HG03439 (cell line): ENCODE results near the gene DGKD.

Experiments used
- ATAC-seq: cut with Tn5 transposase; IDR thresholded peaks from one replicate; pipeline ENCODE4 v1.9.1; 2021; ENCODE audit warnings: mild to moderate bottlenecking, moderate library complexity; ENCODE audit not compliant: unreplicated experiment

DGKD gene

DNA sequence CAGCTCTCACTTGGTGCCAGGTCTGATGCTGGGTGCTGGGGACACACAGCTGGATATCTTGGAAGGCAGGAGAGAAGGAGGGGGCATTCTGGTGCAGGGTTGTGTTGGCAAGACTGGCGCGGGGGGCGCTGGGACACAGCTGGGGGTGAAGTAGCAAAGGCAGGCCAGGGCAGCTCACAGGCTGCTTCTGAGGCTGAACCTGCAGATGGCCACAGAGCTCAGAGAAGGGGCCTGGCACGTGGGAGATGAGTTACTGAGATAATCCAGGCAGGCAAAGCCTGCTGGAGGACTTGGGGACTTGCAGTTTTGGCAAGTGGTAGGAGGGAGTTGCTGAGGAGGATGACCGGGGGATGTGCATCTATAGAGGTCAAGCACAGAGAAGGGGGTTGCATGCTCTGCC, 16.2 kb upstream of the DGKD start:
- no peak for ATAC-seq

DNA sequence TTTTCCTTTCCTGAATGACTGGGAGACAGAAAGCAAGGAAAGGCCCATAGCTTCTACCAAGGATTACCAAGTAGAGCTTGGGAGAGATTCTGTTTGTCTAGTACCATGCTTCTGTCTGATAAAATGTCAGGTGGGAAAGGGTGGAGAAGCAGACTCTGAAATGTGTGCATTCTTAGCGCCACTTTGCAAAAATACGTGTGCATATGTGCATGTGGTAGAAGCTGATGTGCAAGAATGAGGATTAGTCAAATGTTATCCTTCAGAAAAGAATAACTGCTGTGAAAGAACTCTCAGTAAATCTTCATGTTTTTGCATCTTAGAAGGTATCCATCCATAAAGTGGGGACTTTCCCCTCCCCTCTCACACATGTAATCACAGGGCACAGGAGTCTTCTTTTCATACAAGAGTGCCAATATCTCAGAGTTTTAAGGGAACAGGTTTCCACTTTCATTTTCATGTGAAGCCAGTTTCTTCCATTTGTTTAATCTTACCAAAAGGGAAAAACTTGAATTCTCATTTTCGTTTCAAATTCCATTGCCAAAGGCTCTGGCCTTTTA, 15.4 kb upstream of the DGKD start:
- no peak for ATAC-seq

DNA sequence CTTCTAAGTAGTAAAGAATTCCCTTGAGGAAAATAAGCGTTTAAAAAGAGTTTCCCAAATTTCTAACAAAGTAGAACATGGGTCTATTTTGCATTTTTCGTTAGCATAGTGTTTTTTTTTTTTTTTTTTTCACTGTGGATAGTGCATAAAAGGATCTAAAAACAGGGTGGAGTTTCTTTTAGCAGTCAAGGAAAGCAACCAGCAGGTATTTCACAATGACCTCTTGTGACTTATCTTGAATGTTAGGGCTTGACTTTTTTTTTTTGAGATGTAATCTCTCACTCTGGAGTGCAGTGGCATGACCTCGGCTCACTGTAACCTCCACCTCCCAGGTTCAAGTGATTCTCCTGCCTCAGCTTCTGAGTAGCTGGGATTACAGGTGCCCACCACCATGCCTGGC, 14.9 kb upstream of the DGKD start:
- no peak for ATAC-seq

DNA sequence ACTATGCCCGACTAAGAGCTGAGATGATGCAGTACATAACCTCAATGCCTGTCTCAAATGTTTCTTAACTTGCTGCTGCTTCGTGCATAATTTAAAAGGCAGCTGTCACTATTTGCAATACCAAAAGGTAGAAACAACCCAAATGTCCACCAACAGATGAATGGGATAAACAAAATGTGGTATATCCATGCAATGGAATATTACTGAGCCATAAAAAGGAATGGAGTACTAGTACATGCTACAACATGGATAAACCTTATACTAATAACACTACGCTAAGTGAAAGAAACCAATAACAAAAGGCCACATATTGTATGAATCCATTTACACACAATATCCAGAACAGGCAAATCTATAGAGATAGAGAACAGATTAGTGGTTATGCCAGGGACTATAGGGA, 13.0 kb upstream of the DGKD start:
- ATAC-seq, result no peak

DNA sequence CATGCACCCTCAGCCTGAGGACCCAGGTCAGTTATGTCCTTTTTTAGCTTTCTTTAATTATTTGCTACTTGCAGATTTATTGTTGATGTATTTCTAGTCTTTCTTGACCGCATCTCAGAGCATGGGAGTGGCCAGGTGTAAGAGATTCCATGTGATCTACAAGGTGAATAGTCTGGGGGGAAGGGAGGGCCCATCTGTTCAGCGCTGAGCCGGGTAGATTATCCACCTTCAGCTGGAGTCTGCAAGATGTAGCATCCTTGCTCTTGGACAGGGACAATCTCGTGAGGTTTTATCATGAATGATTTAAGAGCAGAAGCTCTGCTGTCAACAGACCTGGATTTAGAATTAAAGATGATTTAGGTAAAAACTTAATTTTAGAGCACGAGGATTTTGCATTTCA, 12.0 kb upstream of the DGKD start:
- no peak for ATAC-seq

DNA sequence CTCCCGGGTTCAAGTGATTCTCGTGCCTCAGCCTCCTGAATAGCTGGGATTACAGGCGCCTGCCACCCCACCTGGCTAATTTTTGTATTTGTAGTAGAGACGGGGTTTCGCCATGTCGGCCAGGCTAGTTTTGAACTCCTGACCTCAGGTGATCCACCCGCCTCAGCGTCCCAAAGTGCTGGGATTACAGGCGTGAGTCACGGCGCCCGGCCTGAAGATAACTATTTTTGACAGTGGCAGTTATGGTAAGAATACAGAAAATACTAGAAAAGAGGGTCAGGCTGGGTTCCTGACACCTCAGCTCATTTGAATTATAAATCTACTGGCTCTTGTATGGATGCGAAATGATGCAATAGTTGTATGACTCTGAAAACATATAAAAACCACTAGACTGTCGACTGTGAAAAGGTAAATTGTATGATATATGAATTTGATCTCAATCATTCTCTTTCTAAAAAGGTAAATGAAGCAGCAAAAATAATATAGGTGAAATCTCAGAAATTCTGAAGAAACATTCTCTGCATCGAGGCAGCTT, 11.1 kb upstream of the DGKD start:
- no peak for ATAC-seq

DNA sequence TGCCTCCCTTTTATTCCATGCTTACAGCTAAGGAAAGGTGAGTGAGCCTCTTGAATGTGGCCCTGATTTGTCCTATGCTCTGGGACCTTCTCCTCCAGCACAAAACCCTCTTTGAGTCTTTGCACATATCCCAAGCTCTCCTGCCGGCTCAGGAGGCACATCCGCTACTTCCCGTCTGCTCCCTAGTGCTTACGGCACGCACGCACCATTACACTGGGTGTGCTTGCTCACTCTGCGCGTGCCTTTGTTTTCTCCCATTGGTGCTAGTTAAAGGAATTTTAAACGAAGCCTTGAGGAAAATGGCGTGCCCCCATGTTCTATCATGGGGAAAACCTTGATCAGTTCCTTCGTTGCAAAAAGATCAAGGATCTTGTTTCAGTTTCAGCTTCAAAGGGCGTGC, 7.9 kb upstream of the DGKD start:
- ATAC-seq, result no peak

DNA sequence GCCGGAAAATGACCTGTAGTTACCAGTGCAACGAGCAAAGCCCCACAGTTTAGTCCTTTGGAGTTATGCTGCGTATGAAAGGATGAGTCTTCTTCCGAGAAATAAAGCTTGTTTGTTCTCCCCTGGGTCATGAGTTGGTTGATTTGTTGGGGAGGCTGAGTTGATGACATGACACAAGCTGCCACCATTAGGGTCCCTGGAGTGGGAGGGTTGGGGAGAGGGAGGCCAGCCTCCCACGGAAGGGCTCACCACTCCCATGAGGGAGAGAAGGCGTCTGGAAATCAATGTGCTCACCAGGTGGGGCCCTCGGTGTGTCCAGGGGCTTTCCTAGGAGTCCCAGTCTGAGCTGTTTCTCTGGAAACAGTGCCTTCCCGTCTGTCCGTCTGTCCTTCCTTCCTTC, 7.4 kb upstream of the DGKD start:
- no peak for ATAC-seq

DNA sequence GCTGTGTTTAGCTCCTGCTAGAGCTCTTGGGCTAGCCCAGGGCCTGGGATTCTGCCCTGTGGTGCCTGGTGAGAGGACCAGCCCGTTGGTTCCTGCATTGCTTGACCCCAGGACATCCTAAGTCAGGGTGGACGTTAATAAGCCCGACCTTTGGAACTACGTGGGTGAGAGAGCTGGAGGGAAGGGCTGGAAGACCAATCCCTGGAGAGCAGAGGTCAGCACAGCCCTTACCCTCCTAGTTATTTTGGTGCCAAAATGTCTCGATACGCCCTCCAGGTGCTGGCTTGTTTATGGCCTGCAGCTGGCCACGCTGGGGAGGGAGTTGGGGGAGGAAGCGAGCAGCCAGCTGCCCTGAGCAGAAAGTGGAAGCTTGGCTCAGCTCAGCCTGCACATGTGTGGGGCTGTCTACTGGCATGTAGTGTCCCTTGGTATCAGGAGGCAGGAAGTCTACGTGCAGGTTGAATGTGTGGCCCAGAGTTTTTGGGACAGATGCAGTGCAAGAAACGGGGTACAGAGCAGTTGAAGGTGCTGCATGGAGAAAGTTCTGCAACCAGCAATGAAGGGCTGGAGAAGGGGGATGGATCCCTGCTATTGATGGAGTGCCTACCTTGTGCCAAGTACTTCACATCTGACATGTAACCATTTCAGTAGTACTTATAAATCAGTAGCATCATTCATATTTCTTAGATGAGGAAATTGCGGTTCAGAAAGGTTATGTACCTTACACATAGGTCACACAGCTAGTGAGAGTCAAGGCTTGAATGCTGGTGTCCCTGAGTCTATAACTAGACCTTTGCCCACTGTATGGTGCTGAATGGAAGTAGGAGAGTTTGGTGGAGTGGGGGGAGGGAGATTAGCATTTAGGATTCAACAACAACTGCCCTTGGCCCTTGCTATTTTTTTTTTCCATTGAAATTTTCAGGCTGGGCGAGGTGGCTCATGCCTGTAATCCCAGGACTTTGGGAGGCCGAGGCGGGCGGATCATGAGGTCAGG, 5.0 kb upstream of the DGKD start:
- ATAC-seq, result peak; percentile 51

DNA sequence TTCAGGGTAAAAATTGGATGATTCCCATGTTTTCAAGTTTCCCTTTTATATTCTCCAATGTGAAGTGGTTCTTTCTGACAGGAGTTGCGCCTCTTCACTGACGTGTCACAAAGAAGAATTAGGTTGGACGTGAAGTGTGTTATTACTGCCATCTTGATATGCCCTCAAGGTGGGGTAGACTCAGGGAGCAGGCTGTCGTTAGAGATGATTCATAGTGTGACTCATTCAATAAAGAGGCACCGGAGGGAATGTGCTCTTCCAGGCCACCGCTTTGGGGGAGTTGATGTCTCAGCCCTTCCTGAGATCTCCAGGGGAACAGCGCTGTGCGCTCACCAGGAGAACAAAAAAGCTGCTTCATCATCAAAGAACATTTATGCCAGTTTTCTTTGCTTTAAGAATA, 3.6 kb upstream of the DGKD start:
- ATAC-seq, result no peak

DNA sequence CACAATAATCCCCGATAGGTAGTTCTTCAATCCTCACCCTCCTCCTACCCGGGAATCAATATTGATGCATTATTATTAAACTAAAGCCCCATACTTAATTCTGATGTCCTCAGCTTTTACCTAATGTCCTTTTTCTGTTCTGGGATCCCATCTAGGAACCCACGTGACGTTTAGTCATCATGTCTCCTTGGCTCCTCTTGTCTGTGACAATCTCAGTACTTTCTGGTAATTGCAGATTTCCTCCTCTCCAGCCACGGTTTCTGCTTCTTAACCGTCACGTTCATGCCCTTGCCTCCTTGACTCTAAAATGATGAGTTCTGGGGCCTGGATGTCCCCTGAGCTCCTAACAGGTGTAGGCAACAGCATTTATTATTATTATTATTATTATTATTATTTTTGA, 2.9 kb upstream of the DGKD start:
- no peak for ATAC-seq

DNA sequence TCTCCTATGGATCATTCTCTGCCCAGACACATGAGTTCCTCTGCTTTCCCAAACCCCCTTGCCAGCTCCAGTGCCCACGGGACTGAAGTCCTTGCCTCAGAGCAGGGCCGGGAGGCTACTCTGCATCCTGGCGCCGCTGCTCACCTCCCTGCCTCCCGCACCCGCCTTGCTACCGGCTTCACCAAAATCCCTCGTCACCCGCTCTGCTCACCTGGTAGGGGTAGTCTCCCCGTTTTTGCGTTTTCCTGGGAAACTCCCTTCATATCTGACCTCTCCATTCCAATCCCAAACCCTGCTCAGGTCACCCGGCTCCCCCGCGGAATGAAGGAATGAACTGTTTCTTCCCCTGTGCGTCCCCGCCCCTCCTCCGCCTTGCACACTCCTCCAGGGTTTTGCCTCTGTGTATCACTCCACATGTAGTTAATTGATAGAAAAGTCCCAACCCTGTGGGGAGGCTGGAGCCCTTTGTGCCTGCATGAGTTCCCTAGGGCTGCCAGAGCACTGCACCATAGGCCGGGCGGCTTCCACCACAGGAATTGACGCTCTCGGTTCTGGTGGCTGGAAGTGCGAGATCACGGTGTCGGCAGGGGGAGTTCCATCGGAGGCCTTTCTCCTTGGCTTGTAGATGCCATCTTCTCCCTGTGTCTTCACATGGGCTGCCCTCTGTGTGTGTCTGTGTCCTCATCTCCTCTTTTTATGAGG, 2.0 kb upstream of the DGKD start:
- no peak for ATAC-seq

DNA sequence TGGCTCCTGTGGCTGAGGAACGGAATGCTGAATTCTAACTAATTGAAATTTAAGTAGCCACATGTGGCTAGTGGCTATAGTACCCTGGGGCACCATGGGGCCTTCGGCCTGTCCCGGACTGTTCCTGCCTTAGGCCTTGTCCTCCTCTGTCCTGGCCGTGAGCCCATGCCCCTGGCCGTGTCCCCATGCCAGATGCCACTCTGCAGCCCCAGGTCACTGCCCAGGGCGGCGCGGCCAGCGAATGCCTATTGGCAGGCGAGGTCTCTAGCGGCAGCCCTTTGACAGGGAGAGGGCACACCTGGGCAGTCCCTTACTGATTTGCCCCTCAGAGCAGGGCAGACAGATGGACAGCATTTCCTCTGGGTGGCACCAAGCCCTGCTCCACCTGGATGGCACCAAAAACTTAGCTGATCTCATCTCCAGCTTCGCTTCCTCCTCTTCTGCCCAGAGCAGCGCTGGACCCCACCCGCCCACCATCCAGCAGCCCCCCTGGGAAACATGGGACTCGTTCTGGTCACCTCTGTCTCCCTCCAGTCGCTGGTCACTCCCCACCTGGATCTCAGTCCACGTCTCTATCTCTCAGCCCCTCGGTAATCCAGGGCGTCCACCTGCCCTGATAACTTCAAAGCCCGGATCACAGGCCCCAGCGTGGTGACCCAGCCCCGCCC, 1.1 kb upstream of the DGKD start:
- peak; percentile 8 for ATAC-seq

DNA sequence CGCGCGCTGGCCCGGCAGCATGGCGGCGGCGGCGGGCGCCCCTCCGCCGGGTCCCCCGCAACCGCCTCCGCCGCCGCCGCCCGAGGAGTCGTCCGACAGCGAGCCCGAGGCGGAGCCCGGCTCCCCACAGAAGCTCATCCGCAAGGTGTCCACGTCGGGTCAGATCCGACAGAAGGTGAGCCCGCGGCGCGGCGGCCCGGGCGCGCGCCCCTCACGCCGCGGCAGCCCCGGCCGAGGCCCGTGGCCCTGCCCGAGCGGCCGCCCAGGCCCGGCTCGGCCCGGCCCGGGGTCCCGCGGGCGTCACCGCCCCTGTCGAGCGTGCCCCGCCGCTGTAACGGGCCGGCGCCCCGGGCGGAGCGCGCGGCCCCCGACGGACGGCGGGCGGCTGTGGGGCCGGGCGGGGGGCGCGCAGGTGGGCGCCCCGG, 218 bp downstream of the DGKD start:
- ATAC-seq, result peak; percentile 35

DNA sequence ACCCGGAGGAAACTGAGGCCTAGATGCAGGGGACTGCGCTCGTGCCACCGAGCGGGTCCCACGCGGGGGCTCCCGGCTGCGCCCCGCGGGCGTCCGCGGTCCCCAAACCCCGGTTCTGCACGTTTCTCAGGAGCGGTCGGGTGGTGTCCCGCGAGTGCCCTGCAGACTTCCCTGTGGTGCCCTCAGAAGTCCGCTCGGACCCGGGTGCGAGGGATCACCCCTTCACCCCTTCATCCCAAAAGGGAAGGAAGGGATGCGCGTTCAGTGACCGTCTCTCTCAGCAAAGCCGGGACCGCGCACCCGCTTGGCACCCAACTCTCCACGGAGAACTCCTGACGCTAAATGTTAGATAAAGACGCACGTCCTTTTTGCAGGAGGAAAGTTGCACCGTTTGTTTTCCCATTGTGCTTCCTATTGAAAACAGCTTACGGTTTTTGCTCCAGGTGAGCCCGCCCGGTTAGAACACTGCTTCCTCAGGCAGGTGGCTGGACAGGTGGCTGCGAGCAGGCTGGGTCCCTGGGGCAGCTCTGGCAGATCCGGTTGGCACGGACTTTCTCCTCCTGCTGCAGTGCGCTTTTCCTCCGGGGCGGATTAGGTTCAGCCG, 779 bp downstream of the DGKD start:
- ATAC-seq, result no peak

DNA sequence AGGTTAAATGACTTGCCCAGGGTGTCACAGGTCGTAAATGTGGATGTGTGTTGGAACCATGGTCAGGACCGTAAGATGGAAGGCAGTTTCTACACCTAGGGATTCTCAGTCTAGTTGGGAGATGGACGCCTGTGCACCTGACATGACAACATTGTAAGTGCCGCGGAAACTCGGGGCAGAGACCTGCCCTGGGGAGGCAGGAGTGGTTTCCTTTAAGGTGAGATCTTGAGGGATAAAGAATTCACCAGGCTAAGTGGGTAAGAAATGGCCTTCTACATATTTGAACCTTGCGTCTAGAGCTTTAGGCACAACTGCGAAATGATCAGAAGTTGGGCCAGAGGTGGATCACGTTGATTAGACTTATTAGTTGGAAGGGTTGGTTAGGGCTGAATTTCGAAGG, 1.6 kb downstream of the DGKD start:
- no peak for ATAC-seq

DNA sequence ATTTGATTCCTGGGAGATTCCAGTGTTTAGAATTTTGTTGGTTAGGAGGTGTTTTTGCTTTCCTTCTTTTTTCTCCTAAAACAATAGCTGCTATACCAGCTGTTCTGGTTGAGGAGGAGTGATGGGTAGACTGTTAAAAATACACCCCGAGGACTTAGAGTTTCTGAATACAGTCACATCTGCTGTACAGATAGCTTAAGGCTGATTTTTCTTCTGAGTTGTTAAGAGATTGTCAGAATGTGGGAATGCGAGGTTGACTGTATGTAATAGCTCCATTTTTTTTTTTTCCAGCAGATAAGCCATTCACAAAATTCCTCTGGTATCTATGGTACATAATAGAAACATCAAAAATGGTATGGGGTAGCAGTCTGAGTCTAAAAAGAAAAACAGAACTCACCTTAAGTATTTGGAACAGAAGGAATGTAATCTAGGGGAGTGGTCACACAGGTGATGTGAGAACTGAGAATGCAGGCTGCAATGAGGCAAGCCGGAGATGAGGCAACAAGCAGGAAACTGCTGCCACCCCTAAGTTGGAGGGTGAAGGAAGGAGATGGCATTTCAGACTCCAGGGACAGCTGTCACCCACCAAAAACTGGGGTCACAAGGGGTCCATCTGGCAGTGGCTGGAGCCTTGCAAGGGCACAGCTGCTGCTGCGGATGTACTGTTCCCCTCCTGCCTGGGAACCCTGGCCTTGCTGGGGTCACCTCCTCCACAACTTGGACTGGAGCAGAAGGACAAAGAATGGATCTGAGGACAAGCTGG, 2.4 kb downstream of the DGKD start:
- no peak for ATAC-seq

DNA sequence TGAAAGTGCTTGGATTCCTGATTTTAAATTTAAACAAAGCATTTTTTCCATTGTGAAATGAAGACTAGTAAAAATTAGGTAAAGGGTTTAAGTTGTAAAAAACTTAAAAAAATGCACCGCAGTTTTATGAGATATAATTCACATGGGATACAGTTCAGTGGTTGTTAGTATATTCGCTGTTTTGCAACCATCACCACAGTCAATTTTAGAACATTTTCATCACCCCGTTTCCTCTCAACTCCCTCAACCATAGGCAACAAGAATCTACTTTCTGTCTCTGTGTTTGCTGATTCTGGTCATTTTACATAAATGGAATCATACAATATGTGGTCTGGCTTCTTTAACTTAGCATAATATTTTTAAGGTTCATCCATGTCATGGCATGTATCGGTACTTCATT, 4.0 kb downstream of the DGKD start:
- no peak for ATAC-seq

DNA sequence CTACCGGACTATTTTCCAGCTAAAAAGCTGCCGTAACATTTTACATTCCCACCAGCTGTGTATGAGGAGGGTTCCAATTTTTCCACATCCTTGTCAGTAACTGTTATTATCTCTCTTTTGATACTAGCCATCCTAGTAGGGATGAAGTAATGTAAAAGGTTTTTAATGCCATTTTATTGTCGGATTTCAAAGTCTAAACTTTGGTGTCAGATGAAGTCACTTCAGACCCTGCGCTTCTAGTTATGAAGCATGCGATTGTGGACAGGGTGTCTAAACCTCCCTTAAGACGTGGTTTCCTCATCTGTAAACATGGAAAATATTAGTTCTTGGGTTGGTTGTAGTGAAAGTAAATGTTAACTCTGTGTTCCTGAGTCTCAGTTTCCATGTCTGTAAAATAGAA, 4.7 kb downstream of the DGKD start:
- ATAC-seq, result no peak

DNA sequence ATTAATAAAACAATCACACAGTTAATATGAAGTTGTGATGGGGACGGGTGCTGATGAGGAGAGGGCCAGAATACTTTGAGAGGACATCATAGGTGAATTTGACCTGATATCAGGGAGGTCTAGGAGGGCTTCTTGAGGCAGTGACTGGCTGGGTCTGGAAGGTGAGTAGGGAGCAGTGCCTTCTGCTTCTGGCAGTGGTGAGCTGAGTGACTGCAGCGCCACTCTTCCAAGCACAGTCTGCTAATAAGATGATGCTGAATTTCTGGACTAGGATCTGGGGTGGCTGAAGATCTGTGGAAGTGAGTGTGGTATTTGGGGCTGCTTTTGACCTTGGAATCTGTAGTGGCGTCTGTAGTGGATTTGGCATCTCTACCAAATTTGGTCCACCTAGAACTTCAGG, 5.5 kb downstream of the DGKD start:
- no peak for ATAC-seq
